Fibroblast of lung (primary cell): Measurements from ENCODE around the gene LUC7L2. TPM values are rescaled to one million over a fixed set of nuclear protein-coding genes. Genes with fewer than 3 reads are reported as not detected.

ENCODE experiments used
- DNase-seq, 2 donors: peaks; one replicate each; pipeline versions ENCODE4 v3.0.0 to v3.0.0-alpha.2; 2010; ENCODE audit warnings: low read depth in 2 of 2
- H2AFZ ChIP-seq: 2 replicates; pipeline ENCODE4 v1.5.1; 2012; ENCODE audit warnings: low read length, control low read depth, inconsistent platforms
- H3K27ac ChIP-seq: 2 replicates; pipeline ENCODE4 v1.5.1; 2011; ENCODE audit warnings: low read length, control low read depth; ENCODE audit not compliant: insufficient read depth
- H3K27me3 ChIP-seq: 2 replicates; pipeline ENCODE4 v1.5.1; 2011; ENCODE audit warnings: mild to moderate bottlenecking, low read length; ENCODE audit not compliant: control insufficient read depth, insufficient read depth
- H3K36me3 ChIP-seq: 2 replicates; pipeline ENCODE4 v1.5.1; 2011; ENCODE audit warnings: low read length; ENCODE audit not compliant: control insufficient read depth, insufficient read depth
- H3K4me1 ChIP-seq: 2 replicates; pipeline ENCODE4 v1.5.1; 2011; ENCODE audit warnings: low read length; ENCODE audit not compliant: control insufficient read depth, insufficient read depth; ENCODE audit errors: extremely low read depth
- H3K4me2 ChIP-seq: 2 replicates; pipeline ENCODE4 v1.5.1; 2011; ENCODE audit warnings: low read length, control low read depth; ENCODE audit not compliant: insufficient read depth; ENCODE audit errors: extremely low read depth
- H3K4me3 ChIP-seq, 4 experiments: fragments of 200-600 bp in 1 of 4; sonication (generic) in 1 of 4; replicated peaks in 1 of 4; 2 replicates each; pipeline ENCODE4 v1.5.1; 2011 to 2016; ENCODE audit warnings: low read length in 4 of 4, low read depth in 3 of 4, mild to moderate bottlenecking in 3 of 4, control low read depth in 2 of 4, inconsistent platforms in 1 of 4, mixed read lengths in 1 of 4; ENCODE audit not compliant: insufficient read depth in 1 of 4; ENCODE audit errors: control extremely low read depth in 1 of 4
- H3K79me2 ChIP-seq: 2 replicates; pipeline ENCODE4 v1.5.1; 2012; ENCODE audit warnings: mild to moderate bottlenecking, low read length, inconsistent platforms; ENCODE audit not compliant: control insufficient read depth, insufficient read depth
- H3K9ac ChIP-seq: 2 replicates; pipeline ENCODE4 v1.5.1; 2011; ENCODE audit warnings: mild to moderate bottlenecking, low read length, control low read depth; ENCODE audit not compliant: insufficient read depth
- H3K9me3 ChIP-seq: 2 replicates; pipeline ENCODE4 v1.5.1; 2012; ENCODE audit warnings: low read depth, low read length; ENCODE audit not compliant: control insufficient read depth, insufficient read depth
- H4K20me1 ChIP-seq: 2 replicates; pipeline ENCODE4 v1.5.1; 2011; ENCODE audit warnings: low read length; ENCODE audit not compliant: control insufficient read depth, insufficient read depth; ENCODE audit errors: extremely low read depth
- EZH2 ChIP-seq: IDR thresholded peaks from 2 replicates; pipeline ENCODE4 v1.5.1; 2012; ENCODE audit warnings: low read length, control low read depth, mild to moderate bottlenecking; ENCODE audit errors: missing control alignments
- polyA plus RNA-seq, 2 donors: library from polyadenylated mRNA; depleted of rRNA in 1 of 2; stranded (reverse) in 1 of 2; unstranded in 1 of 2; fragments of >200 nt; gene quantifications; 2 replicates each; pipeline ENCODE4 v1.2.1, GENCODE V29; 2011 to 2012; ENCODE audit warnings: missing spikeins in 1 of 2
- total RNA-seq: library from RNA; depleted of rRNA; stranded (reverse); fragments of >200 nt; gene quantifications from 2 replicates; pipeline ENCODE4 v1.2.1, GENCODE V29; 2014
- TF ChIP-seq, protein P1 (sequence below), 2 donors: IDR thresholded peaks in 1 of 2; conservative IDR thresholded peaks in 1 of 2; 1 replicate in 1 of 2; 2 replicates in 1 of 2; pipeline ENCODE4 v1.5.1; 2011 to 2012; ENCODE audit warnings: low read length in 2 of 2, control low read depth in 1 of 2, inconsistent platforms in 1 of 2, low read depth in 1 of 2, mild to moderate bottlenecking in 1 of 2

LUC7L2 gene
- total and polyA plus RNA-seq, 2 donors (not counting 1 experiment from before 2014, with no cell fraction given) = 38.5 to 48.7 TPM

DNA sequence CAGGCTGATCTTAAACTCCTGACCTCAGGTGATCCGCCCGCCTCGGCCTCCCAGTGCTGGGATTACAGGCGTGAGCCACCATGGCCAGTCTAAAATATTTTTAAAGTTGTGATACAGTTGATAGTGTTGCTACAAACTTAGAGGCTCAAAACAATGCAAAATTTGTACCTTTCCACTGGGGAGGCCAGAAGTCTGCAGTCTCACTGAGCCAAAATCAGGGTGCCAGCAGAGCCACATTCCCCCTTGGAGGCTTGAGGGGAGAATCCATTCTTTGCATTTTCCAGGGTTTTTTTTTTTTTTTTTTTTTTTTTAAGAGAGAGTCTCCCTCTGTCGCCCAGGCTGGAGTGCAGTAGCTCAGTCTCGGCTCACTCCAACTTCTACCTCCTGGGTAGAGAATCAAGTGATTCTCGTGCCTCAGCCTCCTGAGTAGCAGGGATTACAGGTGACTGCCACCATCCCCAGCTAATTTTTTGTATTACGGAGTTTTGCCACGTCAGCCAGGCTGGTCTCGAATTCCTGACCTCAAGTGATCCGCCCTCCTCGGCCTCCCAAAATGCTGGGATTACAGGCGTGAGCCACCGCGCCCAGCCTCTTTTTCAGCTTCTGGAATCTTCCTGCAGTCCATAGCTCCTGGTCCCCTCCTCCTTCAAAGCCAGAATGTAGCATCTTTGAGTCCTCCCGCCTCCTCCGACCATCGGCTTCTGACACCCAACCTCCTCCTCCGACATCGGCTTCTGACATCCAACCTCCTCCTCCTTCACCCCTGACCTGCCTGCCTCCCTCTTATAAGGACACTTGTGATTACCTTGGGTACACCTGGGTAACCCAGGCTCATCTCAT, 86.6 kb downstream of the LUC7L2 start:
- Histone ChIP-seq H4K20me1 (no peaks in the 10 kb centered on the region), H3K36me3 (no peaks in the 10 kb centered on the region)
- TF ChIP-seq EZH2 = no peak
- TF ChIP-seq, protein P1, sequence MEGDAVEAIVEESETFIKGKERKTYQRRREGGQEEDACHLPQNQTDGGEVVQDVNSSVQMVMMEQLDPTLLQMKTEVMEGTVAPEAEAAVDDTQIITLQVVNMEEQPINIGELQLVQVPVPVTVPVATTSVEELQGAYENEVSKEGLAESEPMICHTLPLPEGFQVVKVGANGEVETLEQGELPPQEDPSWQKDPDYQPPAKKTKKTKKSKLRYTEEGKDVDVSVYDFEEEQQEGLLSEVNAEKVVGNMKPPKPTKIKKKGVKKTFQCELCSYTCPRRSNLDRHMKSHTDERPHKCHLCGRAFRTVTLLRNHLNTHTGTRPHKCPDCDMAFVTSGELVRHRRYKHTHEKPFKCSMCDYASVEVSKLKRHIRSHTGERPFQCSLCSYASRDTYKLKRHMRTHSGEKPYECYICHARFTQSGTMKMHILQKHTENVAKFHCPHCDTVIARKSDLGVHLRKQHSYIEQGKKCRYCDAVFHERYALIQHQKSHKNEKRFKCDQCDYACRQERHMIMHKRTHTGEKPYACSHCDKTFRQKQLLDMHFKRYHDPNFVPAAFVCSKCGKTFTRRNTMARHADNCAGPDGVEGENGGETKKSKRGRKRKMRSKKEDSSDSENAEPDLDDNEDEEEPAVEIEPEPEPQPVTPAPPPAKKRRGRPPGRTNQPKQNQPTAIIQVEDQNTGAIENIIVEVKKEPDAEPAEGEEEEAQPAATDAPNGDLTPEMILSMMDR (conservative IDR thresholded peaks at IDR 0.05 in 1 of 2, IDR thresholded peaks at IDR 0.05 in 1 of 2; ENCODE audit: low read depth in 1 of 2, low read length in 2 of 2) = no peak

DNA sequence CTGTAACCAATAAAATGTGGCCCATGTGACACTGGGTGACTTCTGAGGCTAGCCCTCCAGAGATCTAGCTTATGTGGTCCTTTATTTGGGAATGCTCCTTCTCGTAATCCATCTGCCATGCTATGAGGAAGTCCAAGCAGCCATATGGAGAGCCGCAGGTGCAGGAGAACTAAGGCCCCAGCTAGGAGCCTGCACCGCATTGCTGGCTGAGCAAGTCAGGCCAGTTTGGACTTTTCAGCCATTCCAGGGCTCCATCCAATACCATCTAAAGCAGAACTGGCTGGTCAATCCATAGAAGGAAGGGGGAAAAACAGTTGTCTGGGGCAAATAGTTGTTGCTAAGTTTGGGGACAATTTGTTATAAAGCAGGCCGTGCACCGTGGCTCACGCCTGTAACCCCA, 91.2 kb downstream of the LUC7L2 start:
- H3K27me3 ChIP-seq = no peaks in the 10 kb centered on the region
- H3K9ac ChIP-seq = no peak overlapping the region
- H3K27ac ChIP-seq = no peak overlapping the region
- DNase-seq = no peak
- H3K9me3 ChIP-seq = no peaks in the 10 kb centered on the region
- no peaks in the 10 kb centered on the region for H4K20me1 ChIP-seq
- no peak overlapping the region for H2AFZ ChIP-seq
- H3K36me3 ChIP-seq = no peaks in the 10 kb centered on the region
- no peaks in the 10 kb centered on the region for H3K4me1 ChIP-seq
- no peak for TF ChIP-seq EZH2
- TF ChIP-seq, protein P1 (conservative IDR thresholded peaks at IDR 0.05 in 1 of 2, IDR thresholded peaks at IDR 0.05 in 1 of 2; ENCODE audit: low read depth in 1 of 2, low read length in 2 of 2) = no peak
- no peak overlapping the region for H3K4me2 ChIP-seq
- H3K4me3 ChIP-seq = no peak overlapping the region
- H3K79me2 ChIP-seq = no peaks in the 10 kb centered on the region

More for the DNA sequence above, 86.6 kb downstream of the LUC7L2 start:
- Histone ChIP-seq H3K4me3 (no peak overlapping the region), H3K9me3 (no peaks in the 10 kb centered on the region), H3K4me1 (no peaks in the 10 kb centered on the region), H3K27ac (no peak overlapping the region), H3K4me2 (no peak overlapping the region), H2AFZ (no peak overlapping the region), H3K9ac (no peak overlapping the region), H3K79me2 (no peaks in the 10 kb centered on the region), H3K27me3 (no peaks in the 10 kb centered on the region)
- no peak for DNase-seq

DNA sequence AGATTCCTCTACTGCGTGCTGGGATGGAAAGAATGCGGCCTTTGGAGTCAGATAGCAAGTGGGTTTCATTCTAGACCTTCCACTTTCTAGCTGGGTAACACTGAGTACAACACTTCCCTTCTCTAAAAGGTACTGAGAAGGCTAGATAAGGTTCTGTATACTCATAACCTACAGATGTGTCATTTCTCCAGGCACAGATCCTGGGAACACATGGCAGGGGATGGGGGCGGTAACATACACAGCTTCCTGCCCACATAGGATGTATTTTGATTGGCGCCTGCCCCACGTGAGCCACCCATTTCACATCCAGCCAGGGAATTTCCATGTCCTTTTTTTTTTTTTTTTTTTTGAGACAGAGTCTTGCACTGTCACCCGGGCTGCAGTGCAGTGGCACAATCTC, 91.9 kb downstream of the LUC7L2 start:
- H3K9me3 ChIP-seq = no peaks in the 10 kb centered on the region
- H3K9ac ChIP-seq = no peak overlapping the region
- H3K79me2 ChIP-seq = no peaks in the 10 kb centered on the region
- no peak for TF ChIP-seq EZH2
- TF ChIP-seq, protein P1 (conservative IDR thresholded peaks at IDR 0.05 in 1 of 2, IDR thresholded peaks at IDR 0.05 in 1 of 2; ENCODE audit: low read depth in 1 of 2, low read length in 2 of 2) = no peak
- H3K4me1 ChIP-seq = no peaks in the 10 kb centered on the region
- no peaks in the 10 kb centered on the region for H3K36me3 ChIP-seq
- peak in 1 of 2 donors; percentile 64 for DNase-seq
- no peaks in the 10 kb centered on the region for H4K20me1 ChIP-seq
- H3K27ac ChIP-seq = no peak overlapping the region
- no peak overlapping the region for H3K4me2 ChIP-seq
- H2AFZ ChIP-seq = no peak overlapping the region
- H3K4me3 ChIP-seq = no peak overlapping the region
- no peaks in the 10 kb centered on the region for H3K27me3 ChIP-seq
